GM12878 (cell line): ENCODE data around the gene CACNA1H. TPM values are rescaled to one million over a fixed set of nuclear protein-coding genes. Genes with fewer than 3 reads are reported as not detected.

ENCODE experiments used
- ATAC-seq: fragments of 200-7000 bp; cut with Tn5 transposase; 3 replicates; pipeline ENCODE4 v1.9.1; 2020; ENCODE audit warnings: mild to moderate bottlenecking, moderate library complexity
- BruUV-seq: library from RNA; stranded (reverse); fragments of 400-500 nt; replicated peaks from 2 replicates; lab custom pipeline; 2021; lab: Mats Ljungman, UMichigan
- CTCF ChIA-PET: fragments of 300-600 bp; sonication (Branson Sonifier 250); formaldehyde crosslinking; extraction: SDS; loops from one replicate; lab custom pipeline; 2021; ENCODE audit warnings: inconsistent platforms; lab: Yijun Ruan, JAX
- POLR2A ChIA-PET: fragments of 350-600 bp; formaldehyde crosslinking; extraction: SDS; loops from one replicate; lab custom pipeline; 2021; ENCODE audit warnings: inconsistent platforms; lab: Charles Lee
- RAD21 ChIA-PET: fragments of 300-600 bp; sonication (Branson Sonifier 250); formaldehyde crosslinking; loops from one replicate; lab custom pipeline; 2023; ENCODE audit warnings: antibody characterized with exemption; ENCODE audit not compliant: unreplicated experiment; lab: Charles Lee
- SMC1A ChIA-PET: fragments of 300-600 bp; sonication (Branson Sonifier 250); formaldehyde crosslinking; loops from one replicate; lab custom pipeline; 2023; ENCODE audit not compliant: unreplicated experiment, uncharacterized antibody; lab: Charles Lee
- DNase-seq: peaks from one replicate; pipeline ENCODE4 v3.0.0-alpha.2; 2011; ENCODE audit warnings: low read depth, low spot score
- FAIRE-seq: peaks from 3 replicates; lab custom pipeline; 2011; peaks lifted over from hg19 to GRCh38; lab: Jason Lieb, UNC
- H2AFZ ChIP-seq: 2 replicates; pipeline ENCODE4 v1.6.0; 2011; ENCODE audit warnings: low read depth, low read length, control low read depth; ENCODE audit not compliant: control insufficient read depth
- H3K27ac ChIP-seq: 2 replicates; pipeline ENCODE4 v1.5.1; 2011; ENCODE audit warnings: control low read depth; ENCODE audit not compliant: control insufficient read depth, insufficient read depth
- H3K27me3 ChIP-seq, 2 experiments: replicated peaks in 1 of 2; 2 replicates each; pipeline versions ENCODE4 v1.6.0 to v1.6.1; 2011; ENCODE audit warnings: low read length in 1 of 2; ENCODE audit not compliant: control insufficient read depth in 2 of 2, insufficient read depth in 2 of 2
- H3K36me3 ChIP-seq, 2 experiments: 2 replicates each; pipeline ENCODE4 v1.5.1; 2011; ENCODE audit warnings: low read length in 1 of 2; ENCODE audit not compliant: control insufficient read depth in 2 of 2, insufficient read depth in 2 of 2
- H3K4me1 ChIP-seq: 2 replicates; pipeline ENCODE4 v1.6.1; 2011; ENCODE audit warnings: mild to moderate bottlenecking, low read length, moderate library complexity, mixed read lengths; ENCODE audit not compliant: control insufficient read depth, insufficient read depth
- H3K4me2 ChIP-seq: 2 replicates; pipeline ENCODE4 v1.6.0; 2011; ENCODE audit warnings: control low read depth; ENCODE audit not compliant: control insufficient read depth, insufficient read depth
- H3K4me3 ChIP-seq: fragments of 200-600 bp; sonication (generic); 2 replicates; pipeline ENCODE4 v1.5.1; 2016
- H3K79me2 ChIP-seq: 2 replicates; pipeline ENCODE4 v1.6.0; 2011; ENCODE audit warnings: low read length; ENCODE audit not compliant: control insufficient read depth, insufficient read depth
- H3K9ac ChIP-seq: 2 replicates; pipeline ENCODE4 v1.8.0; 2011; ENCODE audit warnings: low read length, control low read depth, mixed read lengths; ENCODE audit not compliant: control insufficient read depth, insufficient read depth
- H3K9me3 ChIP-seq: replicated peaks from 3 replicates; pipeline ENCODE4 v1.5.1; 2011; ENCODE audit warnings: mild to moderate bottlenecking, low read length; ENCODE audit not compliant: control insufficient read depth, insufficient read depth
- H4K20me1 ChIP-seq: 2 replicates; pipeline ENCODE4 v1.6.0; 2011; ENCODE audit not compliant: control insufficient read depth, insufficient read depth
- BRCA1 ChIP-seq: IDR thresholded peaks from 2 replicates; pipeline ENCODE4 v1.6.1; 2011; ENCODE audit warnings: low read depth, low read length, improper control_type of control experiment
- CBX5 ChIP-seq: sonication (generic); IDR thresholded peaks from 2 replicates; pipeline ENCODE4 v1.6.1; 2016; ENCODE audit warnings: low read depth, moderate library complexity, mild to moderate bottlenecking, inconsistent platforms
- CHD2 ChIP-seq: IDR thresholded peaks from 2 replicates; pipeline ENCODE4 v1.6.1; 2011; ENCODE audit warnings: low read depth, low read length, improper control_type of control experiment, borderline replicate concordance
- FOXM1 ChIP-seq: IDR thresholded peaks from 2 replicates; pipeline ENCODE4 v1.6.1; 2012; ENCODE audit warnings: low read depth, mild to moderate bottlenecking, inconsistent platforms, low read length, moderate library complexity
- JUND ChIP-seq: IDR thresholded peaks from 2 replicates; pipeline ENCODE4 v1.6.1; 2012; ENCODE audit warnings: low read depth, mild to moderate bottlenecking, low read length, improper control_type of control experiment, moderate library complexity
- MYC ChIP-seq: IDR thresholded peaks from 2 replicates; pipeline ENCODE4 v1.6.1; 2011; ENCODE audit warnings: mild to moderate bottlenecking, low read length, moderate library complexity, inconsistent platforms; ENCODE audit not compliant: insufficient read depth, insufficient replicate concordance, insufficient read length, severe bottlenecking
- POU2F2 ChIP-seq: IDR thresholded peaks from 3 replicates; pipeline ENCODE4 v1.6.1; 2011; ENCODE audit warnings: low read depth, mild to moderate bottlenecking, low read length, borderline replicate concordance
- RAD21 ChIP-seq: IDR thresholded peaks from 2 replicates; pipeline ENCODE4 v1.6.1; 2011; ENCODE audit warnings: mild to moderate bottlenecking, low read depth, low read length, moderate library complexity; ENCODE audit not compliant: insufficient read depth
- ZNF24 ChIP-seq: fragments of 450-650 bp; IDR thresholded peaks from 2 replicates; pipeline ENCODE4 v1.6.1; 2017; ENCODE audit warnings: antibody characterized with exemption, mild to moderate bottlenecking
- WGBS: methylation state at CpG from one replicate; pipeline ENCODE4 v1.1.6; 2016; ENCODE audit warnings: low lambda C conversion rate; ENCODE audit not compliant: insufficient replicate concordance, insufficient coverage; ENCODE audit errors: missing lambda C conversion rate; 5-methylcytosine and 5-hydroxymethylcytosine counted together
- in situ Hi-C: fragments of 300-500 bp; cut with MboI; formaldehyde crosslinking; loops from 9 replicates; pipeline ENCODE4 v1.14.3; 2018; ENCODE audit warnings: mixed read lengths
- intact Hi-C: fragments of 100-400 bp; cut with micrococcal nuclease; formaldehyde crosslinking; loops from one replicate; pipeline ENCODE4 v1.14.2; 2022; ENCODE audit not compliant: unreplicated experiment
- polyA plus RNA-seq, 11 experiments: library from polyadenylated mRNA; depleted of rRNA in 4 of 11; unstranded in 6 of 11; stranded (reverse) in 5 of 11; fragments of >200 nt; fragmentation: Nextera tagmentation in 4 of 11; fragmentation: Illumina TruSeq in 1 of 11; extraction: Ambion mirVana in 4 of 11; extraction: Trizol in 1 of 11; gene quantifications; 1 replicate in 1 of 11; 2 replicates in 10 of 11; pipeline versions ENCODE4 v1.2.1 to v1.2.3, GENCODE V29; 2011 to 2016; ENCODE audit warnings: inconsistent platforms in 2 of 11, missing spikeins in 2 of 11, low read depth in 1 of 11
- total RNA-seq, 4 experiments: library from RNA; depleted of rRNA in 3 of 4; stranded (reverse); fragments of >200 nt in 3 of 4; fragmentation: Illumina TruSeq in 1 of 4; extraction: Trizol in 1 of 4; gene quantifications; 2 replicates each; pipeline versions ENCODE4 v1.2.1 to v1.2.3, GENCODE V29; 2013 to 2021
- TF ChIP-seq, protein P1 (sequence below): IDR thresholded peaks from 2 replicates; pipeline ENCODE4 v1.6.1; 2012; ENCODE audit warnings: low read depth, low read length, improper control_type of control experiment
- TF ChIP-seq, protein P2 (sequence below): fragments of 450-650 bp; formaldehyde crosslinking; IDR thresholded peaks from 2 replicates; pipeline ENCODE4 v1.4.0; 2020; ENCODE audit warnings: mild to moderate bottlenecking, moderate library complexity

Gene CACNA1H
- total and polyA plus RNA-seq, 10 of the 15 experiments (the other 5 are each of a cell fraction or from before 2014, with no cell fraction given) = 0.03 to 0.54 TPM; not detected in 8

DNA sequence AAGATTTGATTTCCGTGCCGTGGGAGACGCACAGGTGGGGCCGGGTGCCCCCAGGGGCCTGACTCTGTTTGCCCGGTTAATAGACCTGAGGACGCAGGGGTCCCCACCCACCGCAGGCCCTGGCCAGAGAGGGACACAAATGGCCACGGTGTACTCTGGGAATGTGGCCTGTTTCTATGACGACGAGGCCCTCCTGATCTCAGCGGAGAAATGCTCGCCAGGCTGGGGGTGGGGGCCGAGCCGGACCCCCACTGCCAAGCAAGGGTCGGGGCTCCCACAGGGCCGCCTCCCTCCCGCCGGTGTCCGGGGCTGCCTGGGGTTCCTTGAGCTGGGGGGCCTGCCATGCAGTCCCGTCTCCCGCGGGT, 32.3 kb upstream of the CACNA1H start:
- WGBS = 36% methylated on average over 19 of the region's 22 CpGs
- Histone ChIP-seq H3K36me3 (no peaks in the 10 kb centered on the region), H3K9ac (no peak overlapping the region), H3K4me3 (no peak overlapping the region), H2AFZ (no peak overlapping the region), H3K27ac (no peak overlapping the region), H3K9me3 (no peaks in the 10 kb centered on the region), H4K20me1 (no peaks in the 10 kb centered on the region), H3K27me3 (no peaks in the 10 kb centered on the region), H3K4me1 (no peaks in the 10 kb centered on the region), H3K4me2 (no peak overlapping the region), H3K79me2 (no peaks in the 10 kb centered on the region)
- in situ Hi-C loops (loop anchor here (10.0 kb wide), 1 partner anchor 56 kb away; no protein-coding TSS in a partner anchor), intact Hi-C loops (no loop called here)
- FAIRE-seq (no peak), ATAC-seq (no peak), DNase-seq (no peak)
- SMC1A ChIA-PET = no interaction called here
- no TSS peak for BruUV-seq
- RAD21 ChIA-PET = no interaction called here
- POLR2A ChIA-PET = no interaction called here
- CTCF ChIA-PET = no interaction called here
- no peak for TF ChIP-seq CBX5
- no peak for TF ChIP-seq CHD2
- TF ChIP-seq JUND = no peak
- no peak for TF ChIP-seq POU2F2
- no peak for TF ChIP-seq RAD21
- TF ChIP-seq ZNF24 = no peak
- TF ChIP-seq MYC = no peak
- TF ChIP-seq, protein P1, sequence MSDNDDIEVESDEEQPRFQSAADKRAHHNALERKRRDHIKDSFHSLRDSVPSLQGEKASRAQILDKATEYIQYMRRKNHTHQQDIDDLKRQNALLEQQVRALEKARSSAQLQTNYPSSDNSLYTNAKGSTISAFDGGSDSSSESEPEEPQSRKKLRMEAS = no peak
- no peak for TF ChIP-seq BRCA1
- no peak for TF ChIP-seq FOXM1
- TF ChIP-seq, protein P2, sequence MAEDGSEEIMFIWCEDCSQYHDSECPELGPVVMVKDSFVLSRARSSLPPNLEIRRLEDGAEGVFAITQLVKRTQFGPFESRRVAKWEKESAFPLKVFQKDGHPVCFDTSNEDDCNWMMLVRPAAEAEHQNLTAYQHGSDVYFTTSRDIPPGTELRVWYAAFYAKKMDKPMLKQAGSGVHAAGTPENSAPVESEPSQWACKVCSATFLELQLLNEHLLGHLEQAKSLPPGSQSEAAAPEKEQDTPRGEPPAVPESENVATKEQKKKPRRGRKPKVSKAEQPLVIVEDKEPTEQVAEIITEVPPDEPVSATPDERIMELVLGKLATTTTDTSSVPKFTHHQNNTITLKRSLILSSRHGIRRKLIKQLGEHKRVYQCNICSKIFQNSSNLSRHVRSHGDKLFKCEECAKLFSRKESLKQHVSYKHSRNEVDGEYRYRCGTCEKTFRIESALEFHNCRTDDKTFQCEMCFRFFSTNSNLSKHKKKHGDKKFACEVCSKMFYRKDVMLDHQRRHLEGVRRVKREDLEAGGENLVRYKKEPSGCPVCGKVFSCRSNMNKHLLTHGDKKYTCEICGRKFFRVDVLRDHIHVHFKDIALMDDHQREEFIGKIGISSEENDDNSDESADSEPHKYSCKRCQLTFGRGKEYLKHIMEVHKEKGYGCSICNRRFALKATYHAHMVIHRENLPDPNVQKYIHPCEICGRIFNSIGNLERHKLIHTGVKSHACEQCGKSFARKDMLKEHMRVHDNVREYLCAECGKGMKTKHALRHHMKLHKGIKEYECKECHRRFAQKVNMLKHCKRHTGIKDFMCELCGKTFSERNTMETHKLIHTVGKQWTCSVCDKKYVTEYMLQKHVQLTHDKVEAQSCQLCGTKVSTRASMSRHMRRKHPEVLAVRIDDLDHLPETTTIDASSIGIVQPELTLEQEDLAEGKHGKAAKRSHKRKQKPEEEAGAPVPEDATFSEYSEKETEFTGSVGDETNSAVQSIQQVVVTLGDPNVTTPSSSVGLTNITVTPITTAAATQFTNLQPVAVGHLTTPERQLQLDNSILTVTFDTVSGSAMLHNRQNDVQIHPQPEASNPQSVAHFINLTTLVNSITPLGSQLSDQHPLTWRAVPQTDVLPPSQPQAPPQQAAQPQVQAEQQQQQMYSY = no peak
